ENCODE data around the gene CLEC4F. TPM values are rescaled to one million over a fixed set of nuclear protein-coding genes. Genes with fewer than 3 reads are reported as not detected.
A peak's percentile ranks its signal among the peaks of the same experiment; 100 is the strongest.

CLEC4F gene
- total and polyA plus RNA-seq, 10 donors, result 0.64 to 4.8 (median 2.6) TPM; not detected in 1

DNA sequence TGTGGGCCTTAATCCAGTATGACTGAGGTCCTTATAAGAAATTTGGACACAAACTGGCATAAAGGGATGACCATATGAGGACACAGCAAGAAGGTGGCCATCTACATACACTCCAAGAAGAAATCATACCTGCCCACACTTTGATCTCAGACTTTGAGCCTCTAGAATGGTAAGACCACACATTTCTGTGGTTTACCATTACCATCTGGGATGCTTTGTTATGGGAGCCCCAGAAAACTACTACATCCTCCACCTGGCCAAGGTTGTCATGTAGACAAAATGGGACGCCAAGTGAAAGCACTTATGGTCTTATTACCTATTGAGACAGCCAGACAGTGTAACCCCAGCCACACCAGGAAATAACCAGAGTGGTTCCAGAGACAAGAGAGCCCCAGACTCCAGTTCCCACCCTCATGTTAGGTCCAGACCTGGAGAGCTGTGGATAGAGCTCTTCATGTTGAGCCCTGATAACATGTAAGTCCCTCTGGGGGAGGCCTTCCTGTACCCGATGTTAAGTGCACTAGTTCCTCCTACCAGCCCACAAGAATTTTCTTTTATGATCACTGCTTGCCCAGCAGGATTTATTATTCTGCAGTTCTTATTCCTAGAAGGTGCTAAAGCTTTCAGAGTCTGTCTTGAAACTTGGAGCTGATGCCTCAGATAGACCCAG lies 47.8 kb downstream of the CLEC4F start:
- Histone ChIP-seq H3K4me1 (peaks cover 3 to 4% (median 3%) of the 10 kb centered on the region in 6 donors), H3K9me3 (peaks cover 0 to 11% (median 0%) of the 10 kb centered on the region in 8 donors), H3K36me3 (no peaks in the 10 kb centered on the region), H3K4me3 (no peak overlapping the region), H3K27ac (no peak overlapping the region), H3K27me3 (replicated peaks in 1 of 7) (peaks cover 0 to 91% (median 13%) of the 10 kb centered on the region in 7 donors)
- TF ChIP-seq POLR2AphosphoS5 (IDR thresholded peaks at IDR 0.05) (no peak), CTCF (IDR thresholded peaks at IDR 0.05 in 8 of 11, conservative IDR thresholded peaks at IDR 0.05 in 3 of 11) (no peak), POLR2A (IDR thresholded peaks at IDR 0.05) (no peak)
- intact Hi-C loops (cut with DNase I; ENCODE audit: low total_unique reads), result no loop called here
- 55 to 68% (median 63%) methylated on average over 2 of the region's 2 CpGs for WGBS, 5 donors
- DNase-seq, result no peak

- Histone ChIP-seq H3K27me3 (replicated peaks in 1 of 7) (peaks cover 0 to 98% (median 25%) of the 10 kb centered on the region in 7 donors), H3K27ac (no peak overlapping the region), H3K4me1 (peaks cover 9 to 16% (median 15%) of the 10 kb centered on the region in 6 donors), H3K9me3 (peaks cover 0 to 11% (median 0%) of the 10 kb centered on the region in 8 donors), H3K4me3 (no peak overlapping the region), H3K36me3 (no peaks in the 10 kb centered on the region)
- WGBS, 5 donors, result 61 to 80% (median 77%) methylated on average over 2 of the region's 2 CpGs
- intact Hi-C loops (cut with DNase I; ENCODE audit: low total_unique reads), result no loop called here
- TF ChIP-seq POLR2A (IDR thresholded peaks at IDR 0.05) (no peak), CTCF (IDR thresholded peaks at IDR 0.05 in 8 of 11, conservative IDR thresholded peaks at IDR 0.05 in 3 of 11) (no peak), POLR2AphosphoS5 (IDR thresholded peaks at IDR 0.05) (no peak)
- DNase-seq, result no peak
Measured at GRCh38 chr2:70771446-70771845, 49.0 kb downstream of the CLEC4F start.

DNA sequence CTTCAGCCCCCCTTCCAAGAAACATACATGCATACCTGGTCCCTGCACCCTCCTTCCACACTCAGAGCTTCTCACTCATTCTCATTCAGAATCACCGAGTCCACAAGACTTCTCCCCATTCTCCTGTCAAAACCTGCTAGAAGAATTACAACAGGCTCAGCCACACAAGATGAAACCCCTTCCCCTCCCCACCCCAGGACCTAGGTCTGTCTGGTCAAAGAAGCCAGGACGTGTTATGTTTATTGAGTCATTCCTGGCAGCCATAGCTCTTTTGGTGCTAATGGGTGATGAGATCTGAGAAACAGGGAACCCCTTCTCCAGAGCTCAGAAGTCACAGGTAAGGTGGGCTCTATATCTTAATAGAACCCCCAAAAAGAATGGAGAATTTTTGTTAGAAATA lies 50.9 kb downstream of the CLEC4F start:
- no peak overlapping the region for H3K4me3 ChIP-seq
- peaks cover 0 to 11% (median 0%) of the 10 kb centered on the region in 8 donors for H3K9me3 ChIP-seq
- TF ChIP-seq POLR2AphosphoS5 (IDR thresholded peaks at IDR 0.05) (no peak), POLR2A (IDR thresholded peaks at IDR 0.05) (no peak), CTCF (IDR thresholded peaks at IDR 0.05 in 8 of 11, conservative IDR thresholded peaks at IDR 0.05 in 3 of 11) (no peak)
- intact Hi-C loops (cut with DNase I; ENCODE audit: low total_unique reads), result no loop called here
- 55 to 76% (median 67%) methylated on average over 2 of the region's 2 CpGs for WGBS, 5 donors
- H3K4me1 ChIP-seq, result peaks cover 9 to 20% (median 17%) of the 10 kb centered on the region in 6 donors
- no peak overlapping the region for H3K27ac ChIP-seq
- peaks cover 0 to 98% (median 35%) of the 10 kb centered on the region in 7 donors for H3K27me3 ChIP-seq (replicated peaks in 1 of 7)
- no peak for DNase-seq
- H3K36me3 ChIP-seq, result no peaks in the 10 kb centered on the region

GRCh38 chr2:70768590-70769085 lies 51.8 kb downstream of the CLEC4F start:
- peaks cover 9 to 20% (median 17%) of the 10 kb centered on the region in 6 donors for H3K4me1 ChIP-seq
- WGBS, 5 donors, result 57 to 69% (median 63%) methylated on average over 7 of the region's 7 CpGs
- no peaks in the 10 kb centered on the region for H3K36me3 ChIP-seq
- DNase-seq, result no peak
- peaks cover 0 to 98% (median 38%) of the 10 kb centered on the region in 7 donors for H3K27me3 ChIP-seq (replicated peaks in 1 of 7)
- intact Hi-C loops (cut with DNase I; ENCODE audit: low total_unique reads), result no loop called here
- peak overlapping the region in 2 of 8 donors; percentile 59 to 80 for H3K4me3 ChIP-seq
- no peak for TF ChIP-seq POLR2A (IDR thresholded peaks at IDR 0.05)
- TF ChIP-seq CTCF (IDR thresholded peaks at IDR 0.05 in 8 of 11, conservative IDR thresholded peaks at IDR 0.05 in 3 of 11), result no peak
- no peak for TF ChIP-seq POLR2AphosphoS5 (IDR thresholded peaks at IDR 0.05)
- peaks cover 0 to 4% (median 0%) of the 10 kb centered on the region in 8 donors for H3K9me3 ChIP-seq
- H3K27ac ChIP-seq, result no peak overlapping the region
